GM10266 (cell line): ENCODE results near the gene CCSER1.

Experiments used
- DNase-seq: peaks from one replicate; pipeline ENCODE4 v3.0.0; 2012; ENCODE audit errors: extremely low spot score
- TF ChIP-seq, protein P1 (sequence below): IDR thresholded peaks from 2 replicates; pipeline ENCODE4 v1.5.1; 2012; ENCODE audit warnings: mild to moderate bottlenecking, low read depth; ENCODE audit not compliant: control insufficient read depth, insufficient read depth; ENCODE audit errors: missing control alignments

Gene CCSER1

GRCh38 chr4:90730752-90731151, 603.6 kb downstream of the CCSER1 start:
- TF ChIP-seq, protein P1, sequence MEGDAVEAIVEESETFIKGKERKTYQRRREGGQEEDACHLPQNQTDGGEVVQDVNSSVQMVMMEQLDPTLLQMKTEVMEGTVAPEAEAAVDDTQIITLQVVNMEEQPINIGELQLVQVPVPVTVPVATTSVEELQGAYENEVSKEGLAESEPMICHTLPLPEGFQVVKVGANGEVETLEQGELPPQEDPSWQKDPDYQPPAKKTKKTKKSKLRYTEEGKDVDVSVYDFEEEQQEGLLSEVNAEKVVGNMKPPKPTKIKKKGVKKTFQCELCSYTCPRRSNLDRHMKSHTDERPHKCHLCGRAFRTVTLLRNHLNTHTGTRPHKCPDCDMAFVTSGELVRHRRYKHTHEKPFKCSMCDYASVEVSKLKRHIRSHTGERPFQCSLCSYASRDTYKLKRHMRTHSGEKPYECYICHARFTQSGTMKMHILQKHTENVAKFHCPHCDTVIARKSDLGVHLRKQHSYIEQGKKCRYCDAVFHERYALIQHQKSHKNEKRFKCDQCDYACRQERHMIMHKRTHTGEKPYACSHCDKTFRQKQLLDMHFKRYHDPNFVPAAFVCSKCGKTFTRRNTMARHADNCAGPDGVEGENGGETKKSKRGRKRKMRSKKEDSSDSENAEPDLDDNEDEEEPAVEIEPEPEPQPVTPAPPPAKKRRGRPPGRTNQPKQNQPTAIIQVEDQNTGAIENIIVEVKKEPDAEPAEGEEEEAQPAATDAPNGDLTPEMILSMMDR: no peak
- DNase-seq: no peak

DNA sequence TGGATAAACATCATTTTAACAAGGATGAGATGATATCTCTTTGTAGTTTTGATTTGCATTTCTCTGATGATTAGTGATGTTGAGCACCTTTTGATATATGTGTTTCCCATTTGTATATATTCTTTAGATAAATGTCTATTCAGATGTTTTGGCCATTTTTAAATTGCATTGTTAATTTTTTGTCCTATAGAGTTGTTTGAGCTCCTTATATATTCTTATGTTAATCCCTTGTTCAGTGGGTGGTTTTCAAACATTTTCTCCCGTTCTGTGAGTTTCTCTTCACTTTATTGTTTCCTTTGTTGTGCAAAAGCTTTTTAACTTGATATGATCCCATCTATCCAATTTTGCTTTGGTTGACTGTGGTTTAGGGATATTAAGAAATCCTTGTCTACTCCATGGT, 606.0 kb downstream of the CCSER1 start:
- no peak for DNase-seq
- TF ChIP-seq, protein P1: no peak

GRCh38 chr4:90745176-90745575, 618.0 kb downstream of the CCSER1 start:
- TF ChIP-seq, protein P1: no peak
- DNase-seq: no peak

- no peak for DNase-seq
- TF ChIP-seq, protein P1: no peak
Observed at GRCh38 chr4:90753068-90753467, 625.9 kb downstream of the CCSER1 start.

- TF ChIP-seq, protein P1: no peak
Observed at GRCh38 chr4:90757534-90758060, 630.4 kb downstream of the CCSER1 start.

DNA sequence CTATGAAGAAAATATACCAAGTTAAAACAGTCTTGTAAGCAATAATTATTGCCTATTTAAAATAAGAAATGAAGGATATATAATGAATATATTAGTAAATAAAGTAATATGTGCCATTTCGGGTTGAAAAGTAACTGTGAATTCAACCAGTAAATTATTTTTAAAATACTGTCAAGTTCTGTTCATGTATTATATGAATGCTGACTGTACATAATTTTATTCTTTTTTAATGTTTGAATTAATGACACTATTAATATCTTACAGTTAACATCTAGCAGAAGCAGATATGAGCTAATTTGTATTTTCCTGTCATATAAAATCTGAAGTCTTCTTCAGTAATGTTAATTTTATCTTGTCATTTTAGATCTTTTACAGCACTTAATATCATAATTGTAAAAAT, 632.9 kb downstream of the CCSER1 start:
- TF ChIP-seq, protein P1: no peak
- DNase-seq: no peak

More at GRCh38 chr4:90757534-90758060, 630.4 kb downstream of the CCSER1 start:
- no peak for DNase-seq

DNA sequence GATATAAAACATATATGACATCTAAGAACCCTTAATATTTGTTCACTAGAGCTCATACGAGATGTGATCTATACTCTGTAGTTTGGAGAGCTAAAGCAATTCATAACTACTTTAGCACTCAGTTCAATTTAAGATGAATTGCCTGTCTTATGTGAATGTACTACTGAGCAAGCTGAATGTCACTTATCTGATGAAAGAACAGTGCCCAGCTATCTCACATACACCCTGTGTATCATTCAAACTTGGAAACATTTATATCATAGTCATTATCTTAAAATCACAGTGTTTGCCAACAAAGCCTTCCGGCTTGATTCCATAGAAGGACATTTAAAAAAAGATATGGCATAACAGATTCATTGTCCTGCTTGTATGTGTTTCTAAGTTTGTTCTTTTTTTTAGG, 639.6 kb downstream of the CCSER1 start:
- TF ChIP-seq, protein P1: no peak
- DNase-seq: no peak
